GM13976 (cell line): ENCODE results near the gene PPP2R5C.

ENCODE experiments used
- DNase-seq: peaks from one replicate; pipeline ENCODE4 v3.0.0; 2012; ENCODE audit warnings: low spot score
- in situ Hi-C: fragments of 300-500 bp; cut with MboI; formaldehyde crosslinking; loops from one replicate; pipeline ENCODE4 v1.12.0; 2022; ENCODE audit warnings: low sequenced_read_pairs, mixed read lengths, inconsistent platforms; ENCODE audit not compliant: unreplicated experiment
- TF ChIP-seq, protein P1 (sequence below): IDR thresholded peaks from 2 replicates; pipeline ENCODE4 v1.5.1; 2012; ENCODE audit warnings: borderline replicate concordance, mild to moderate bottlenecking; ENCODE audit not compliant: insufficient read depth; ENCODE audit errors: extremely low read depth, missing control alignments, control extremely low read depth

The PPP2R5C gene

GRCh38 chr14:101844219-101844618 is 82.7 kb downstream of the PPP2R5C start:
- in situ Hi-C loops: no loop called here
- TF ChIP-seq, protein P1, sequence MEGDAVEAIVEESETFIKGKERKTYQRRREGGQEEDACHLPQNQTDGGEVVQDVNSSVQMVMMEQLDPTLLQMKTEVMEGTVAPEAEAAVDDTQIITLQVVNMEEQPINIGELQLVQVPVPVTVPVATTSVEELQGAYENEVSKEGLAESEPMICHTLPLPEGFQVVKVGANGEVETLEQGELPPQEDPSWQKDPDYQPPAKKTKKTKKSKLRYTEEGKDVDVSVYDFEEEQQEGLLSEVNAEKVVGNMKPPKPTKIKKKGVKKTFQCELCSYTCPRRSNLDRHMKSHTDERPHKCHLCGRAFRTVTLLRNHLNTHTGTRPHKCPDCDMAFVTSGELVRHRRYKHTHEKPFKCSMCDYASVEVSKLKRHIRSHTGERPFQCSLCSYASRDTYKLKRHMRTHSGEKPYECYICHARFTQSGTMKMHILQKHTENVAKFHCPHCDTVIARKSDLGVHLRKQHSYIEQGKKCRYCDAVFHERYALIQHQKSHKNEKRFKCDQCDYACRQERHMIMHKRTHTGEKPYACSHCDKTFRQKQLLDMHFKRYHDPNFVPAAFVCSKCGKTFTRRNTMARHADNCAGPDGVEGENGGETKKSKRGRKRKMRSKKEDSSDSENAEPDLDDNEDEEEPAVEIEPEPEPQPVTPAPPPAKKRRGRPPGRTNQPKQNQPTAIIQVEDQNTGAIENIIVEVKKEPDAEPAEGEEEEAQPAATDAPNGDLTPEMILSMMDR: no peak
- no peak for DNase-seq

DNA sequence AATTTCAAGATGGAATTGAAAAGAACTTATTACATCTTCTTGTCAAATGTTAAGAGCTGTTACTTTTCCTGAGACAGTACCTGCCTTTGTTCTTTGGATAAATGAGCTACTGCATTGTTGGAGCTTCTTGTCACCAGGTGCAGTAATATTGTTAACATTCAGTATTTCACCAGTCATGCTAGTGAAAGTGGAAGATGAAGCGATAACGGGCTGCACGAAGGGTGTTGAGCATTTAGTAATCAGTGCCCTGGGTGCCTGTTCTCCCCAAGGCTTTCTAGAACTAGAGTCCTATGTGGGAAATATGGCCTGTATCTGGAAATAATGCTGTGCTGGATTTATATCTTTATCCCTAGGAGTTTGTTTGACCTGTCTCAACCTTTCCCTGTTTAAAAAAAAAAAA is 83.2 kb downstream of the PPP2R5C start:
- TF ChIP-seq, protein P1: no peak
- no peak for DNase-seq
- in situ Hi-C loops: no loop called here

DNA sequence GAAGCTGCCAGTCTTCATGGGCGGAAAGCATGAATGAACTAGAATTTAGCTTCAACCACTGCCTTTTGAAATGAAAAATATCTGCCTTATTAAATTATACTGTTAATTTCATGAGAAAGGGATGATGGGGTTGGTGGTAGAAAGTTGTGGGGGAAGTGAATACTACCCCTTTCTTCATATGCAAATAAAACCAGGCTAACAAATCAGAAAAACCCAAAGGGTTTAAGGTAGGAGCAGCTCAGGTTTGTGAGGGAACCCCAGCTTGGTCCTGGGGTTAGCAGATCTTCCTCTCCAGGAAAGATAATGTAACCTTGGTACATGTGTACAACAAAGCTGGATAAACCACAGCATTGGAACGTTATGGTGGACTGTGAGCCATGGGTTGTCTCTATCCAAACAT is 84.0 kb downstream of the PPP2R5C start:
- DNase-seq: no peak
- in situ Hi-C loops: no loop called here
- TF ChIP-seq, protein P1: no peak

DNA sequence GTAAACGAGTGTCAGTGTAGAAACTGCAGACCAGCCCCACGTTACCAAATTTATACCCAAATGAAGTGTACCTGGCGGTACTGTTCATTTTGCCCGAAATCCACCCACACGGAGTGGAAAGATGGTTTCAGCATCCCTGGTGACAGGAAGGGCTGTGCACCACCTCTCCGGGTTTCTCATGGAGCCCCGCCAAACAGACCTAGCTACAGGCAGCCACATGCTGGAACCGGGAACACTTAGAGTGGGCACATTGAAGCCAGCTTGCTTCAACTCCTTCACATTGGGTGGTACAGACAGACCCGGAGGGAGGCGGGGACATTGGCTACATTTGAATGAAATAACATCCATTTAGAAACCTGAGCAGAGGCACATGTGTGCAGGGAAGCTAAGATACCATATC is 84.4 kb downstream of the PPP2R5C start:
- in situ Hi-C loops: no loop called here
- no peak for DNase-seq
- TF ChIP-seq, protein P1: no peak

GRCh38 chr14:101849125-101849524 is 87.6 kb downstream of the PPP2R5C start:
- TF ChIP-seq, protein P1: no peak
- in situ Hi-C loops: no loop called here
- DNase-seq: no peak

- TF ChIP-seq, protein P1: no peak
- in situ Hi-C loops: no loop called here
- no peak for DNase-seq
Measured at GRCh38 chr14:101849640-101850039, 88.1 kb downstream of the PPP2R5C start.

DNA sequence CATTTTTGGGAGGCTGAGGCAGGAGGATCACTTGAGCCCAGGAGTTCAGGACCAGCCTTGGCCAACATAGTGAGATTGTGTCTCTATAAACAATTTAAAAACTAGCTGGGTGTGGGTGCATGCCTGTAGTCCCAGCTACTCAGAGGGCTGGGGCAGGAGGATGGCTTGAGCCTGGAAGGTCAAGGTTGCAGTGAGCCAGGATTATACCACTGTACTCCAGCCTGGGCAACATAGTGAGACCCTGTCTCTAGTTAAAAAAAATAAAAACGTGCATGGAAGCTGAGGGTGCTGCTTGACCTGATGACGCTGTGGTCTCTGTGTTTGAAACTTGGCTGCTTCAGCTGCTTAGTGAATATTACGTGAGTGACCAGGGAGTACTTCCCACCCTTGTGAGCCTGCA is 89.7 kb downstream of the PPP2R5C start:
- in situ Hi-C loops: no loop called here
- no peak for DNase-seq
- TF ChIP-seq, protein P1: no peak
